HEK293 (cell line): ENCODE measurements around the gene PTBP1.

Experiments
- BCL11A ChIP-seq: fragments of 450-650 bp; formaldehyde crosslinking; IDR thresholded peaks from 2 replicates; pipeline ENCODE4 v1.5.1; 2016; ENCODE audit warnings: low read depth, missing biosample characterization, missing genetic modification characterization
- CTCF ChIP-seq: fragments of 450-650 bp; formaldehyde crosslinking; IDR thresholded peaks from 2 replicates; pipeline ENCODE4 v1.5.1; 2016; ENCODE audit warnings: missing biosample characterization, missing genetic modification characterization
- HIC1 ChIP-seq: fragments of 450-650 bp; formaldehyde crosslinking; IDR thresholded peaks from 2 replicates; pipeline ENCODE4 v1.5.1; 2016; ENCODE audit warnings: missing biosample characterization, missing genetic modification characterization
- KLF16 ChIP-seq: fragments of 450-650 bp; formaldehyde crosslinking; IDR thresholded peaks from 2 replicates; pipeline ENCODE4 v1.5.1; 2017; ENCODE audit warnings: missing biosample characterization, missing genetic modification characterization
- PBX3 ChIP-seq: sonication (generic); formaldehyde crosslinking; IDR thresholded peaks from 2 replicates; pipeline ENCODE4 v1.8.1; 2022; ENCODE audit warnings: mild to moderate bottlenecking, moderate library complexity, missing genetic modification reagents
- YY1 ChIP-seq: fragments of 450-650 bp; formaldehyde crosslinking; IDR thresholded peaks from 2 replicates; pipeline ENCODE4 v1.5.1; 2018; ENCODE audit warnings: missing biosample characterization, missing genetic modification characterization
- ZBTB11 ChIP-seq: fragments of 450-650 bp; formaldehyde crosslinking; conservative IDR thresholded peaks from 2 replicates; pipeline ENCODE4 v1.5.1; 2016; ENCODE audit warnings: low read depth, missing biosample characterization, missing genetic modification characterization
- ZNF184 ChIP-seq: fragments of 450-650 bp; IDR thresholded peaks from 2 replicates; pipeline ENCODE4 v1.5.1; 2018; ENCODE audit warnings: missing biosample characterization, mild to moderate bottlenecking, missing genetic modification characterization
- ZNF518A ChIP-seq: fragments of 450-650 bp; formaldehyde crosslinking; conservative IDR thresholded peaks from 2 replicates; pipeline ENCODE4 v1.5.1; 2016; ENCODE audit warnings: low read depth, missing biosample characterization, missing genetic modification characterization
- ZNF529 ChIP-seq: fragments of 450-650 bp; formaldehyde crosslinking; IDR thresholded peaks from 2 replicates; pipeline ENCODE4 v1.5.1; 2017; ENCODE audit warnings: missing genetic modification characterization, missing biosample characterization; ENCODE audit not compliant: insufficient replicate concordance
- ZNF600 ChIP-seq: fragments of 450-650 bp; formaldehyde crosslinking; IDR thresholded peaks from 2 replicates; pipeline ENCODE4 v1.5.1; 2016; ENCODE audit warnings: missing biosample characterization, missing genetic modification characterization
- ZNF704 ChIP-seq: fragments of 450-650 bp; formaldehyde crosslinking; IDR thresholded peaks from 2 replicates; pipeline ENCODE4 v1.5.1; 2016; ENCODE audit warnings: missing biosample characterization, missing genetic modification characterization
- ZNF776 ChIP-seq: fragments of 450-650 bp; formaldehyde crosslinking; IDR thresholded peaks from 2 replicates; pipeline ENCODE4 v1.5.0; 2017; ENCODE audit warnings: missing biosample characterization, missing genetic modification characterization, borderline replicate concordance

- TF ChIP-seq CTCF, result no peak
- no peak for TF ChIP-seq BCL11A (tag by site-specific recombination)
- no peak for TF ChIP-seq ZNF184
- TF ChIP-seq ZNF704 (tag by site-specific recombination), result no peak
- no peak for TF ChIP-seq PBX3 (CRISPR knock-in tag)
- no peak for TF ChIP-seq KLF16
- no peak for TF ChIP-seq ZBTB11 (tag by site-specific recombination)
- TF ChIP-seq ZNF776 (tag by site-specific recombination), result no peak
- no peak for TF ChIP-seq ZNF518A (tag by site-specific recombination)
- TF ChIP-seq YY1 (tag by site-specific recombination), result no peak
- no peak for TF ChIP-seq HIC1
- no peak for TF ChIP-seq ZNF600
- no peak for TF ChIP-seq ZNF529 (tag by site-specific recombination)
These were observed 30.1 kb downstream of the PTBP1 start for GRCh38 chr19:827314-827709.
